GM18502 (cell line): Measurements from ENCODE around the gene SRRM4.

Experiments used
- ATAC-seq: cut with Tn5 transposase; IDR thresholded peaks from one replicate; pipeline ENCODE4 v1.9.1; 2021; ENCODE audit warnings: mild to moderate bottlenecking; ENCODE audit not compliant: unreplicated experiment, poor library complexity

SRRM4 gene

DNA sequence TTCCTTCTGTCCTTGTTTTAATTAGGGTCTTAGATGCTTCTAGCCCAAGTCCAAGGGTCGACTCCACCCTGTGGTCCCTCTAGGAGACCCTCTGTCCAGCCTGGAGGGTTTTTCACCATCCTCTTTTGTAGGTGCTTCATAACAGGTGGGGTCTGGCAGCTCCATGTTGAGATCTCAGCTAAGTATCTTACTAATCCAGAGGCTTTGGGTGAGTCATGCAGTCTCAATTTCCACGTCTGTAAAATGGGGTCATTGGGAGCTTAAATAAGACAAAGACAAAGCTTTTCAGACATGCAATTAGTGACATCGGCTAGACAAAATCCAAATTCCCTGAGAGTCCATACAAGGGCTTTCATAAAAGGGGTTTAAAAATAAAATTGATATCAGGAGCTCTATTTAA is 200.6 kb downstream of the SRRM4 start:
- ATAC-seq, result no peak

DNA sequence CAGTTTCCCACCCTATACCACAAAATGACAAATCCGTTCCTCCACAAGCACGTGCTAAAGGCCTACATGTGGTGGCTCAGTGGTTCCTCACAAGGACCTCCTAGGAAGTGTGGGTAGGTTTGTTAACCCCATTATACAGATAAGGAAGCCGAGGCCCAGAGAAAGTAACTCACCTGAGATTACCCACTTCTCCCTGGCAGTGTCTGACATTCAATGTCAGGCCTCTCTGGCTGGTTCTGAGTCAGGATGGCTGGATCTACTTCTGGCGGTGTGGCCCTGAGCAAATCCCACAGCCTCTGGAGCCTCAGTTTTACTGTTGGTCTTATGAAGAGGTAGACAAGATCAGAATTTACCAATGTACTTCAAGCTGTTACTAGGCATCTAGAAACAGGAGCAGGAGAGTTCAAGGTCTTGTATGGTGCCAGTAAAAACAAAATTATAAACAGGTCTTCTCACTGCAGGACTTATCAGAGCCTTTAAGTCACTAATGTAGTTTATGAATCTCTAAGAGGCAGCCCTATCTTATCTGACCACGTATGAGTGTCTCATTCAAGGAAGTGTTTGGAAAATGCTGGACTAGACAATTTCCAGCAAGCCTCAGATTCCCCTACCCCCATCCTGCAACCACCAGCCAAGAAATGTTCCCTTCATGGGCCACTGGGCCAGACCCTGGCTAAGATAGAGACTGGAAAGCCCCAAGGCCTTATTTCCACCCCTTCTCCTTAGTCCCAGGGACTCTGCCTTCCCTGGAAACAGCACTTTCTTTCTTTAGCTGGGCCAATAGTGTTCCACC is 201.6 kb downstream of the SRRM4 start:
- no peak for ATAC-seq

DNA sequence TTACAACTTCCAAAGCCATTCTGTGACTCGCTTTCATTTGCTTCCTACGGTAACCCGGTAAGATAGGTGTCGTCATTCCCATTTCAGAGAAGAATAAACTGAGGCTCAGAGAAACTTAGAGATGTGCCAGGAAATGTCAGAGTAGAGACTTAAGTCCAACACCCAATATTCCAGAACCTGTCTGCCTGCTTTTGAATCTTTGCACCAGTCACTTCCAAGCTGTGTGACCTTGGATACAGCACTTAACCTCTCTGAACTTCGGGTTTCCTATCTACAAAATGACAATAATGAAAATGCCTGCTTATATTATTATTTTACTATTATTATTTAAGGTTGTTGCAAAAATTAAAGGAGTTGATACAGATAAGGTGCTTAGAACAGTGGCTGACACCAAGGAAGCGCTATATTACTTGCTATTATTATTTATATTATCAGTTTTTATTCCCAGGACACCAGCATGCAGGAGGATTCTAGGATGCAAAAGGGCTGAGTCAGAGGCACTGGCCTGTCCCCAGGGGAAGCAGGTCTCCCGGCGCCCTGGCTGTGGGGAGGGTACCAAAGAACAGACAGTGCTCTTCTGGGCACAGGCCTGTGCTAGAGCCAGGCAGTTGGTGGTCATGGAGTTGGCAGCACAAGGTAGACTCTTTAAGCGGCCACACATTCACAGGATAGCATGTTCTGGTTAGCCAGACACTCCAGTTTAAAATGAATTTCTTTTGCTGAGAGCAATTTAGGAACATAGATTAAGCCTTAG is 202.8 kb downstream of the SRRM4 start:
- no peak for ATAC-seq

DNA sequence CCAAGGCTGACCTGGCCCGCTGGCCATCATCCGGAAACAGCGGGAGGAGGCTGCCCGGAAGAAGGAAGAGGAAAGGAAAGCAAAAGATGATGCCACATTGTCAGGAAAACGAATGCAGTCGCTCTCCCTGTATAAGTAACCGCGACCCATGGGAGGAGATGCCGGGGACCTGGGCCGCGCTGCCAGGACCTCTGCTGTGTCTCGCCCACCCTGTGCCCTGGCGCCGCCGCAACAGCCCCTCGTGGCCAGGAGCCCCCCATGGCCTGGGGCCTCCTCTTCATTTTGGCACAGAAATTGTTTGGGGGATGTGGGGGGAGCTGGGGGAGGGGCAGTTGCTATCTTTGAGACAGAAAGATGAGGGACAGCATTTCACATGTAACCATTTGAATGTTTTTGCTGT is 213.9 kb downstream of the SRRM4 start:
- no peak for ATAC-seq

DNA sequence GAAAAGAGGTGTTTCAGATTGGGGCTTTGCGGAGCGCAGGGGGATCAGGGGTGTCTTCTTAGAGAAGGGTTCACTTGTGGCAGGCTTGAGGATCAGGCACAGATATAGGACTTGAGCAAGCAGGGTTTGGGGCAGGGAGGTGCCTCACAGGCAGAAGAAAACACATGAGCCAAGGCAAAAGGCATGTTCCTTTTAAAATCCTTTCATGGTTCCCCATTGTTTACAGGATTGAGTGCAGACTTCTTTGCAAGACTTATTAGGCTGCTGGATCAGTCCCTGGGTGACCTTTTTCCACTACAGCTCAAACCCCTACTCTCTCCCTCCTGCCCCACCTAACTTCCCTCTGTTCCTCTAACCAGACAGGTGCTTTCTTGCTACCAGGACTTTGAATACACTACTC is 217.1 kb downstream of the SRRM4 start:
- ATAC-seq, result no peak

DNA sequence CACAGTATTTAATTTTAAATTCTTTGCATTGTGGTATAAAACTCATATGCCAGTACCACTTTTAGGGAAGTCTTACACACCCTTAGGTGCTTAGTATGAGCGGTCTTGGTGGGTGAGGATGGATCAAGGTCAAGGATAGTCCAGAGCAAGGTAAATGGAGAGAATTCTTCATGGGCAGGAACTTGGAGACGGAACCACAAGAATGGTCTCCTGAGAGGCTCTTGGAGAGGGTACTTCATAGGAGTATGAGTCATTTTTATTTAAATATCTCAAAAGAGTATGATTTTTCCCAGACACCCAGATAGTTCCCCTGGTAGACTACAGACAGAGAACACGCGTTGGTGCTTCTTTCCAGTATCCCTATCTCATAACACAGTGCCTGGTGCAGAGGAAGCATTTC is 219.3 kb downstream of the SRRM4 start:
- no peak for ATAC-seq

DNA sequence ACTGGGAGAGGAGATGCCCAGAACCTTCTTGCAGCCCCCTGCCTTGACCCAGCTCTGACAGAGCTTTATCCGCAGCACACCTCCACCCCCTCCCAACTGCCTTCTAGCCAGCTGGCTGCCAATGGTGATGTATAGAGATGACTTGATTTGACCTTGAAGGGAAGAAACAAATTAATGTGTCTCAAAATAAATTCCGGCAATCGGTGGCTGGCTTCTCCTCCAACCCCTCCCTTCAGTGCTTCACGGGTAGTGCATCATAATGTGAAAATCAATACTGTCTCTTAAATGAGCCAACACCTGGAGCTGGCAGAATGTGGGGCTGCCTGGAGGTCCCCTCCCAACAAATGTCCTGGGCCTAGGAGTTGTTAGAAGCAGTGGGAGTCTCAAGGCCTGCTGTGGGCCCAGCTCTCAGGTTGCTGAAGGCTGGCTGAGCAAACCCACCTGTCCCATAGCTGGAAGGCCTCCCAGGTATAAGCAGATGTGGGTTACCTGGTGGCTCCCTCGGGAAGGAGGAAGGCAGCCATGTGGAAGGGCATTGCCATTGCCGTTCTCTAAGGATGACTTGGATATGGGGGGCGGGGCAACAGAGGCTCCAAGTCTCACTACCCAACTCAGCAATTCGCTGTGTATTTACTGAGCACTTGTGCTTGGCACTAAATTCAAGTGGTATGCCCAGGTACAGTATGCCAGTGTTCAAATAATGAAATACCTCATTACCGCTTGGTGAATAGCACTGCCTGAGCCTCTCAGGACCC is 220.6 kb downstream of the SRRM4 start:
- no peak for ATAC-seq

DNA sequence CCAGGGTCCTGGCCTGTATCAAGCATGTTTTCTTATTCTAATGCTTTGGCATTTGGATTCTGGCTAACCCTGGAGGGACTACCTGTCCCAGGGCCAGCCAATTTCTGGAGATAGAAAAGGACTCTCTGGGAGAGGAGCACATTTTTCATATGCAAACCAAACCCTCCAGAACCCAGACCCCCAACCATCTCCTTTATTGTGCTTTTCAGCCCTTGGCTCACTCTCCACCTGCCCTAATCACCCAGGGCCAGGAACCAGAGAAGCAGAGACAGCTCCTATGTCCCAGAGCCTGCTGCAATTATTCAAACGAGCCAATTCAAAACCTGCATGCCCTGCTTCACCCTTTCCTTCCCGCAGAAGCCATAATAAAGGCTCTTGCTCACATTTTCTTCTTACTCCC is 221.2 kb downstream of the SRRM4 start:
- ATAC-seq, result no peak

DNA sequence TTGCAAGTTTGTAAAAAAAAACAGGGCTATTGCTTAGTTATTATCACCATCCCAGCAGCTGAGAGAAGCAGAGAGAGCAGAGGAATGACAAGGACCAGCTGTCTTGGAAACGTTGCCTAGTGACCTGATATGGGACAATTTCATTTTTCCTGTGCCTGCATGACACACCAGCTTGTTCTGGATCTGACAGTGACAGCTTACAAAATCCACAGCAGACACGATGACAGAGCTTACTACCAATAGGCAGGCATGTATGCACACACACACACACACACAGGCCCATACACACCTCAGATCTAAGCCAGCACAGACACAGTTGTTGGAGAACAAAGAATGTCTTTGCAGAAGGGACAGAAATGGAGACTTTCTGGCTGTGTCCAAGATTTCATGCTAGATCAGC is 222.8 kb downstream of the SRRM4 start:
- no peak for ATAC-seq

DNA sequence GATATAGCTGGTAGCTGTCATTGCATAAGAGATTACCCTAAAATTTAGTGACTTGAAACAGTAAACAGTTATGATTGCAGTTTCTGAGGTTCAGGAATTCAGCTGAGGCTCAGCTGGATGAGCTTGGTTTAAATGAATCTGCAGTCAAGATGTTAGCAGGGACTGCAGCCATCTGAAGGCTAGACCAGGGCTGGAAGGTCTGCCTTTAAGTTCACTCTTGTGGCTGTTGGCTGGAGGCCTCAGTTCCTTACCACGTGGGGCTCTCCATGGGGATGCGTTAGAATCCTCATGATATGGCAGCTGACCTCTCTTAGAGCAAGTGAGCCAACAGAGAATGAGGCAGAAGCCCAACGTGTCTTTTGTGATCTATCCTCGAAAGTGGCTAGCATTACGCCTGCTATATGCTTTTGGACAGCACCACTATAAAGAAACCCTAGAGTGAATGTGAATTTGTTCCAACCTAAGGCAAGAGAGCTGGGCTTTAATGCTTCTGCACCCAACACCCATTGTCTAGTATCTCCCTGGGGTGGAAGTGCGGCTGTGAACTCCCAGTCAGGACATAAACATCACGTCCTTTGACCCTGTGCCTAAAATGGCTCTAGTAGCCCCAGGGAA is 223.4 kb downstream of the SRRM4 start:
- no peak for ATAC-seq

DNA sequence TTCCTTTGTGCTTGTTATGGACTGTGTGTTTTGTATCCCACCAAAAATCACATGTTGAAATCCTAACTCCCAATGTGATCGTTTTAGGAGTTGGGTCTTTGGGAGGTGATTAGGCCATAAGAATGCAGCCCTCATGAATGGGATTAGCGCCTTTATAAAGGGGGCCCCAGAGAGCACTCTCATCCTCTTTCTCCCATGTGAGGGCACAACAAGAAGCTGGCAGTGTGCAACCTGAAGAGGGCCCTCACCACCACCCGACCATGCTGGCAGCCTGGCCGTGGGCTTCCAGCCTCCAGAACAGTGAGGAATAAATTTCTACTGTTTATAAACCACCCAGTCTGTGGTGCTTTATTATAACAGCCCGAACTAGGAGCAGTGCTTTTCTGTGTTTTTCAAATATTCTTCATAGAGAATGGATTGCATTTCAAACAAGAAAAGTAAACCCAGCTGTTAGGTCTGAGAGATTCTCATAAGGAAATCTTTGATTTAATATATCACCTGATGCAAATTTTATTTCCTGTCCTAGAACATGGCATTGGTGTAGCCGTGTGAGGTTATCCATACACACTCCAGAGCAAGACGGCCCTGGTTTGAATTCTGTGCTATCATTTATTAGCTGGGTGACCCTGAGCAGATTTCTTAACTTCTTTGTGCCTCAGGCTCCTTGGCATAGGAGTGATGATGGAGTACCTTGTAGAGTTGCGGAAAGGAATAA is 225.2 kb downstream of the SRRM4 start:
- no peak for ATAC-seq

DNA sequence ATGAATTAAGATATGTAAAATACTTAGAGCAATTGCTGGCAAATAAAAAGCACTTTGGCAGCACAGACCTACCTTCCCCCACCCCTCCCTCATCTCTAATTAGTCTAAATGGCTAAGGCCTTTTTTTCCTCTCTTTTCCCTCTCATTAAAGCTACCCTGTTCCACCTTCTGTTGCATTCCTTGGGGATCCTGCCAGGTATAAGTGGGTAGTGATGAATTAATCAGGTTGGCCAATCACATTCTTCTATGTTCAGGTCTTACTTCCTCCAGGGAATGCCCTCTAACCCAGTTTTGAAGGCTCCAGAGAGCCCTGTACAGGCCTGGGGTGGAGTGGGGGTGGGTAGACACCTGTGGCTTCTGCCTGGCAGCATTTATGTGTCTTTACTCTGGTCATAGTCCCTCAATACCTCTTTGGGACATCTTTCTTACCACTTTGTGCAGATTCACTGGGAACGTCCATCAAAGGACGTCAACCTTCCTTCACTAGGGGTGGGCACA is 225.8 kb downstream of the SRRM4 start:
- no peak for ATAC-seq

DNA sequence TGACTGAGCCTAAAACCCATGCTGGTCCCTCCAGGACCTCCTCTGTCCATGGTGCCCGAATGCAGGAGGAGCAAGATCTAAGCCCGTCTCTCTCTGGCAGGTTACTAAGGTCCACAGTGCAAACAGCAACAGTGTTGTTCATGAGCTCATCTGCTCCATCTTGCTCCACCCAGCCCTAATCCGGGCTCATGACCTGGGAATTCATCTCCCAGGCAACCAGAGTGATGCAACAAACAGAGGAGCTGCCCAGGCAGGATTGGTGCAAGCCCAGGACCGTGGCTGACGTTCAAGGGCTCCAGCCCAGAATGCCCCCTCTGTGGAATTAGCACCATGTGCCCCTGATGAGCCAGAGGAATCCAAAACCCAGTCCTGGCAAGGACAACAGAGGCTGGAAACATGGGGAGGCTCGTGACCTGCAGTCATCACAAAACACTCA is 227.3 kb downstream of the SRRM4 start:
- ATAC-seq, result no peak

DNA sequence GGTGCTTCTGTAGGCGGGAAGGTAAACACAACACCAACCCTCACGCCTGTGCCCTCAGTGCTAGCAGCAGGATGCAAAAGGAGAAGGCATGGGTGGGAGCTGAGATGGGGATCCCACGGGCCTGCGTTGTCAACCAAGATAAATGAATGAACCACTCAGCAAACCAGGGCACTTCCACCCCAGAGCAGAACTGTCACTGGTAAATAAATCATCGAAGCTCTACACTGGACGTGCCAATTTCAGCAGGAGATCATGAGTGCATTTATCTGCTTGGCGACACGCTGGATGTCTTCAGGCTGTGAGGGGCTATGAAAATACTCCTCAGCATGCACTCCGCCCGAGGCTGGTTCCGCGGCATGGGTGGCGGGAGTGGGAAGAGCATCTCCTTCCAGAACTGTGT is 230.5 kb downstream of the SRRM4 start:
- no peak for ATAC-seq
